Activated CD4-positive, CD25-positive, alpha-beta regulatory T cell treated with anti-CD3 and anti-CD28 coated beads, Interleukin-2, amount 50 U/mL, for 72 hours (primary cell): ENCODE measurements around the gene RNASE11.
A peak's percentile ranks its signal among the peaks of the same experiment; 100 is the strongest.
"Not testable (repeated sequence)": the region's sequence is repeated elsewhere in the genome, so short reads cannot be mapped to it uniquely, and the experiment has no call there.

ENCODE experiments used
- DNase-seq: peaks from one replicate; pipeline ENCODE4 v3.0.0; 2021

Gene RNASE11

DNA sequence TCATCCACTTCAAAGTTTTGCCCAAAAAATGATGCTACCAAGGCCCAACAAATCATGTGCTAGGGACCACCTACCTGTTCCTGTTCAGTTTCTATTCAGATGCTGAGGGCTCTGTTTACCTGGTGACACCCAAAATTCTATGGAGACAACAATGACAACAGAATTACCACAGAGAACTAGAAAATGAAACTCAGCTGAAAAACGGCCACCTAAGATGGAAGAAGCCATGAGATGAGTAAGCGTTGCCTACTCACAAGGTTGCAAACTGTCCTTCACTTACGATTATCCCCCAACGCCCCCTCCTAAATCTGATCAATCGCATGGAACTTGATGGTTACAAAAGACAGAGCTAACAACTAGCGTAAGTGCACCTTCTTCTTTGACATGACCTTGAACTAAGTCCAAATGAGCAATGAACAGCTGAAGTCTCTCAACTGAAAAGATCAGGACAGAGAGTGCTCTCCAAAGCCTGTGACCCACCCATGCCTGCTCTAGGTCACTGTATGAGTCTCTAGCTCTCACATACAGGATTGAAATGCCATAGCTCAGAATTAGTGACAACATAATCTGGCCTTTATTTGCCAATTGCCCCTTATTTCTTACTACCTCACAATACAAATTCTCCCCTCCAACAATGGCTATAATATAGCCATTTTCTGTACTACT lies at the start of gene RNASE11:
TSS of gene RNASE11 (minus strand) at position 513 of the 666 bp plus-strand sequence.
- DNase-seq, result no peak

DNA sequence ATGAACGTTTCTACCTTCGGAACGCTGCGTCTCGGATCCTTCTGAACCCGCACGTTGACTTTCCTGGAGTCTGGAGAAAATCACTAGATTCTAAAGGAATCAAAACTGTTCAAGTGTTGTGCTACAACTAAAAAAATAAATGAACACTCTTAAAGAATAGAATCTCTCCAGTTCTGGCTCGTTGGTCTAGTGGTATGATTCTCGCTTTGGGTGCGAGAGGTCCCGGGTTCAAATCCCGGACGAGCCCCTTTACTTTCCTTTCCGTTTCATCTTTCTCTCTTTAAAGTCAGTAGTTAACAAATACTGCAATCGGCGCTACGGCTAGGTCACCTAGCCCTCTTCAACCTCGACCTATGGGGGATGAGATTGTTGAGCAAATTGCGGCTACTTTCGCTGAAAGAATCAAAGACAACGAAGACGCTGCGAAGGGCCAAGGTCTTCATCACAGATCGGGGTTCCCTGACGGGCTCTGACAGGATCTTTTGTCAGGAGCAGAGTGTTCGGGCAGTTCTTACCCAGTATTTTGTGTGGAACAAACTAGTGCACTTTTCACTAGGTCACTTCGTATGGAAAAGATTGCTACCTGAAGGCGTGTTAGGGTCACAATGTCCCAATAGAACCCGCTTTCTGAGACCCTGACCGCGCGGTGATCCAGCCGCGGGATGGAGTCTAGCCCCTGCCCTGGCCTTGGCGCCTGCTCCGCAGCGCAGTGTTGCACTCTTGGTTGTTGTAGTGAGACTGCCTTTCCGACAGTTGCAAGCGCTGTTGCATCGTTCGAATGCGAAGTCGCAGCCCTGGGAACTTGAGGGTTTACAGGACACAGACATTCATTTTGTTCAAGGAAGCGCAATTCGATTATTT lies 45.3 kb upstream of the RNASE11 start:
- DNase-seq, result peak; percentile 57

DNA sequence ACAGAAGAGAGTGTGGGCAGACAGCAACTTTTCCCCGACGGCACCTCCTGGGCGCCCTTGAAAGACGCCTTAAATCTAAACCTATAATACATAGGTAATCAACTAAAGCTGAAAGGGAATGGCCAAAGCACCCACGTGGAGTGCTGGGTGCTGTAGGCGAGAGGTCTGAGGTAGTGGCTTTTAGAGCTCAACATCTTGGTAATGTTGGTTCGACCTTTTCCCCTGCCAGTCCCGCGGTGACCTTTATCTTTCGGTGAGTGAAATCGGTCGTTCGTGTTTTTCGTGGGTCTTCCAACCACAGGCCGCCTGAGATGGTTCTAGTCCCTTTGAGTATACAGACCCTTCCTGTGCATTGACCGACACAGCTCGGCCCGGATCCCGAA lies 44.6 kb upstream of the RNASE11 start:
- no peak for DNase-seq

DNA sequence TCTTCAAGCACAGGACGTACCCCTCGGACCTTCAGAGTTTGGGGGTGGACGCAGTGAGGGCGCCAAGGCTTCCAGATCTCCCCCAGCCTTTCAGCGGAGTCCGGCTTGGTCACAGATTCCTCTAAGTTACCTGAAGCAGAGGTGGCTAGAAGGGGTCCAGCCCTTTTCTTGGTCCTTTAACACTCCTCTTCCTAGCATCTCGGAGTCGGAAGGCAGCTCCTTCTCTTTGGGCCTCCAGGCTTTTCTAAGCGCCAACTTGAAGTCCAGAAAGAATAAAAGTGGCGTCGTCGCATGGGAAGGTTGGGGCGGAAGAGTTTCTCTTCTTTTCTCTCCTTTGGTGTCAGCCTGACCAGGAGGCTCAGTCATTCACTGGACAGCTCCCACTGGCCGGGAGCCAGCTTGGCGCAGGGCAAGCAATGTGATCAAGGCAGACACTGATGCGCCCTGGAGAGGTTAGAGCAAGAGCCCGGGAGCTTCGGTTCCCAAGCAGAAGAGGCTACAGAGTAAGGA lies 44.1 kb upstream of the RNASE11 start:
- DNase-seq, result no peak

DNA sequence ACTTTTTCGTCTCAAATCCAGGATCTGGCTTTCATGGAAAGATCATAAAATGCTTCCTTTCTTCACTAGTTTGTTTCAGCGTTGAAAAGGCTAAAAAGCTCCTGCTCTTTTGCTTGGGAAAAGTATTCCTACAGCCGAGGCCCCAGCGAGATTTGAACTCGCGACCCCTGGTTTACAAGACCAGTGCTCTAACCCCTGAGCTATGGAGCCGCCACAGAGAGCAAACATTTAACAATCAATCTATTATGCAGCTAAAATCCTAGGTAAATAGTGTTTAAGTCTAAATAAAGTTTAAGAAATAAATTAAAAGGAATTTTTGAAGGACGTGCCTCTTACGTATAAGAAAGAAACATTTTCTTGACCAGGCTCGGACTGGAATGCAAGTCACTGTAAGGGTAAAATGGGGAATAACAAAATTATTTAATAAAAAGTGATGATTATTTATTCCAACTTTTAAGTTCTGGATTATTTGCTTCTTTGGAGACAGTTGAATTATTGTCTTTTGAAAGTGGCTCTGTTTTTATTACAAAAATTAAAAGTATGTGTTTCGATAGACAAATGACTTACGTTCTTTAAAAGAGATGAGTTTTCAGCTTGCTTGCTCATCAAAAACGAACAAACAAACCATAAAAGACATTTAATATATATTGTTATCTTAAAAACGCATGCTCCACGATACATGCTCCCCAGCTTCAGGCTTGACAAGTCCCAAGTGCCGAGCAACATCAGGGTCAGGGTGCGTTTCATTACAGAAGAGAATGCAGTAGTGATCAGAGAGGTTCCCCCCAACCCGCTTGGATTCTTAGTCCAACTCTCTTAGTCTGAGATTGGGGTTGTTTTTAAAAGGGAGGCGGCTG lies 43.5 kb upstream of the RNASE11 start:
- DNase-seq, result no peak

DNA sequence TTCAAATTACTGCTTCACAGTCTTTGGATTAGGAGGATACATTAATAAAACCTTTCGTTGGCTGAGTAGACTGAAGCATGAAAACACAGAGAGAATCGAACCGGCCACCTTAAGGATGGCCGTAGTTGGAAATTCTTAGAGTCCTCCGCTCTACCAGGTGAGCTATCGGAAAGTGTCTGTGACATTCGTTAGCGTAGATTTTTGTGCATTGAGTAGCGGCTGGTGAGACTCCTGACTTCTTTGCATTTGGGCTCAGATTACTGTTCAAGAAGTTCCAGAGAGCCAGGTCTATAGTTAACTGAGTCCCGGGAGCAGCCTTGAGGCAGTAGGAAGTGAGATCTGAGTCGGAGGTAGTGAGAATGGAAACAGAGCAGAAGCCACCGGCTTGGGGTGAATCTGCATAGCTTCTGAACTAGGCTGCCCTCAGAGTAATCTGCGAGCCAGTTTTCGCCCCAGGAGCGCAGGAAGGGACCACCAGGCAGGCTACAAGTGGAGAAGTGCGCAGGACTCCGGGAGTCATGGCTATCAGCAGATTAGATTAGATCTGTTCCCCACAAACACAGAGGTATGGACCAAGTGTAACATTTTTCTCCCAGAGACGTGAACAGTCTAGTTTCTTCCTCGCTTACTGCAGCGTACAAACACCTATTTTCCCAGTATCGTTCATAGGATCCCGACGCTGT lies 42.7 kb upstream of the RNASE11 start:
- DNase-seq, result no peak

DNA sequence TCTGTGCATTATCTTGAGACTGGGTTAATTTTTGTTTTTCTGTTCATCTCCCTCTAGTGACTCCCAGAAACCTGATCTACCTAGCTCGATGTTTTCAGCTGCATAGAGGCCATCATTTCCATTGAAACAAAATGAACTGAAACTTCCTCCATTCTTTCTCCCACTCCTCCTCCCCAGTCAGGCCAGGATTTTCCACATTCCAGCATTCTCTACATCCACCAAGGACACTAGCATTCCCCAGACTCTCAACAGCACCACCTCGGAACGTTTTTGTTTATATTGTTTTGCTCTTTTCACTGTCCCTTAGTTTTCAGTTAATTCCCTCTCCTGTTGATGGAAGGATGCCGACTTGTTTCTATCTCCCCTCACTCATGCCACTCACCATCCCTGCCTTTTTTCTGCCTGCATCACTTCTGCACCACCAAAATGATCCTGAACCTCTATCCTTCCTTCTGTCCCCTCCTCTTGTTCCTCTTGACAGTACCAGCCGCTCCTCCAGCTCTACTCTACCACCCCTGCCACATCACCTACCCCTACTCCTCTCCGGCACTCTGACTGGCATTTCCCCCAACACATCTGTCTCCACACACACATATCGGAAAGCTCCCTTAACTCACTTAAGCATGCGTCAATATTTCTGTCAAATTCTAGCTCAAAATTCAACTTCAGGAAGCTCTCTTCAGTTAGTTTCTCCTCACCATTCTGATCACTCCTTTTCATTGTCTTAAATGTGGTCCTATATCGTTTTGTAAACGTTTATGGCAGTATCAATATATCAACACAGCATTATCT lies 40.5 kb upstream of the RNASE11 start:
- no peak for DNase-seq

DNA sequence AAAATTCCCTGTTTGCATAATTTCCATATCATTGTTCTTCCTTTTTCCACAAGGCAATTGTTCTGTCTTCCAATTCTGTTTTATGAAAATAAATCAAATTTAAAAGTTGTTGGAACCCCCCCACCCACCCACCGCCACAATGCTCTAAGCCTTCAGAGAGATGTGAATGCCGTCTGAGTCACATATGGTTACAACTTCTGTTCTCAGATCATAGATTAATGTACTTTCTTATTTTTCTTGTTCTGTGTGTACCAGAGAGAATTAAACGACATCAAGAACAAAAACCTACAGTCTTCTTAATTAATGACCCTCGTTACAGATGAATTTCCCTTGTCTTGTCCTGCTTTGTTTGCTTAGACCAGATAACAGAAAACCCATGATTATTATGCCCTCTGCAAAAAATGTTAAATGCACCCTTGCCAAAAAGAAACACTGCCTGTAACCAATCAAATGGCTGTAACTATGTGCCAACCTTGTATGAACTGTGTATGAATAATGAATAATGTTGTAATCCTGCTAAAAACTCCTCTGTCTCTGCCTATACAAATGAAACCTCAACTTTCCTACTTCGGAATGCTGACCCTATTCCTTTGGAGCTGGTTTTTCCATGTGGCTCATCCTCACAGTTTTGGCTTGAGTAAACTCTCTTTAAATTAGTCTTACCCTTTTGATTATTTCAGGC lies 39.7 kb upstream of the RNASE11 start:
- no peak for DNase-seq

DNA sequence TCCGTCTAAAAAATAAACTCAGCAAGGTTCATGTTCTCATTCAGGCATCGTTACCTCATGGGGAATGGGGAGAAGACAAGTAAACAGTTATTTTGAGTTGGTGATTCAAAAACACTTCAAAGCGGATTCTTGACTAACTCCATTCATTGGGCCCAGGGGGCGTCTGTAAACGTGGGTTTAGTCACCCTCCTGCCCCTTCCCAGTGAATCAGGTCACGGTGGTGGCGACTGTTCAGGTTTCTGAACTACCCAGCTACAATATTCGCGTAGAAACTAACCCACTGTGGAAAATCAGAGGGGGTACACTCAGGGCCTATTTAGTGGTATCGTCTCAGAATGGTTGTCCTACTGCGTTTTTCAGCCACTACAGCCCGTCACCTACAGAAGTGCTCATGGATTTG lies 38.5 kb upstream of the RNASE11 start:
- no peak for DNase-seq

DNA sequence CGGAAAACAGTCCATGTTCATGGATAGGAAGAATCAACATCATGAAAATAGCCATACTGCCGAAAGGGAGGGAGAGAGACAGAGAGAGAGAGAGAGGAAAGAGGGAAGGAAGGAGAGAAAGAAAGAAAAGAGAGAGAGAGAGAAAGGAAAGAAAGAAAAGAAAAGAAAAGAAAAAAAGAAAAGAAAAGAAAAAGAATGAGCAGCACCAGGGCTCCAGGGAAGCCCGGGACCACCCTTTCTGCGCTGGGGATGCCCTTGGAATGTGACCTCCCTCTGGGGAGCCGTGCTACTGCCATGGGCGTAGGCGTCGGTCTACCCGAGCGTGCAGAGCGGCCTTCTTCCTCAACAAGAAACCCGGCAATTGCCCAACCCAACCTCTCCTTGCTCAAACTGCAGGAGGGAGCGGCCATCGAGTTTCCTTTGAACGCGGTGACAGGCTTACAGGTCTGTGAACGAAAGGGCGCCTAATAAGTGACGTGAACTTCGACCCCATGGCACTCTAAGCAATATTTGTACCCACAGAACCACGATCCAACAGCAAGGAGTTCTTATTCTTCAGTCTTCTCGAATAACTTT lies 36.8 kb upstream of the RNASE11 start:
- no peak for DNase-seq

DNA sequence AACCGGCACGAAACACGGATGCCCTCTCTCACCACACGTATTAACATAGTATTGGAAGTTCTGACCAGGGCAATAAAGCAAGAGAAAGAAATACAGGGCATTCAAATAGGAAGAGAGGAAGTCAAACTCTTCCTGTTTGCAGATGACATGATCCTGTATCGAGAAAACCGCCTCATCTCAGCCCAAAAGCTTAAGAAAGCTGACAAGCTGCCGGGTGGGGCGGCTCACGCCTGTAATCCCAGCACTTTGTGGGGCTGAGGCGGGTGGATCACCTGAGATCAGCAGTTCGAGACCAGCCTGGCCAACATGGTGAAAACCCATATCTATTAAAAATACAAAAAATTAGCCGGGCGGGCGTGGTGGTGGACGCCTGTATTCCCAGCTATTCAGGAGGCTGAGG lies 36.0 kb upstream of the RNASE11 start:
- DNase-seq, result no peak

DNA sequence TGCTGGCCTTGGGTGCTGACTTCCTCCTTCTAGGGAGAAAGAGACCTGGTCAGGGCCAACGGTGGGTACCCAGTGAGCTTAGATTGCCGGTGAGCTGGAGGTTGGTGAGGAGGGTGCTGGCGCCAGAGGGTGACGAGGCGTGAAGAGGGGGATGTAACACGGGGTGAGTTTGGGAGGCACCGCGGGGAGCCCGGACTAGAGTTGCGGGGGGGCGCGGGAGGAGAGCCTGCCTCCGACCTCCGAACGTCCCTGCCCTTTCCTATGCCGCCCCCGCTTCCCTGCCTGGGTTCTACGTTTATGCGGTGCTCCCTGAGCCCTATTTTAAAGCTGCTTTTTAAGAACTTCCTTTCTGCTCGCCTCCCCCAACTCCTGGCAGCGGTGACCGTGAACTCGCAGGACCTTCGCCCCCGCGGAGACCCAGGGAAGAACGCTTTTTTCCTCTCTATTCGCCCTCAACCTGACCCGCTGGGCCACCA lies 35.1 kb upstream of the RNASE11 start:
- DNase-seq, result no peak

DNA sequence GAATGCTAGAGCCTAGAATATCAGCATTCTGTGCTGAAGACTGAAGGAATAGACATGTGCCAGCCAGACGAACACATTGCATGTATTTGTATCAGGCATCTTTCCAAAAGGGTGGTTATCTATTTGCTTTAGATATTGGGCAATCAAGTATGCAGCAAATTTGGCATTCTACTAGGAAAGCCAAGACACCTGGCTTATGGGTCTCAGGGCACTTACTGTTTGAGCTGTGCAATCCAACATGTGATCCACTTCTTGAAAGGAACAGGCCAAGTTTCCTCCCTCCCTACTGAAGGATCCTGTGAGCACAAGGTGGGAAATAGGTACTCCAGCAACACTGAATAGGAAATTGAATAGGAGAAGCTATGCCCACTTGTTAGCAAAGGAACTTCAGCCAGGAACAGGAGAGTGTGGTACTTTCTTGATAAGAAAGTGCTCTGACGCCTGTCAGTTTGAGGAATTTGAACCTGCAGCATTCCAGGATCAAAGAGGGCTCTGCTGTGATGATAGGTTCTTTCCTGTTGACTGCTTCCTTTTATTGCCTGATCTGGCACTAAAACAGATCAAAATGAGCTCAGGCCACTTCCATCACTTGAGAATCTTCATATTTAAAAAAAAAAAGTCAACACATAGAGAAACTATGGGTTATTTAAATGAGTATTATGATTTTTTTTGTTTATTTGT lies 33.1 kb upstream of the RNASE11 start:
- DNase-seq, result no peak

DNA sequence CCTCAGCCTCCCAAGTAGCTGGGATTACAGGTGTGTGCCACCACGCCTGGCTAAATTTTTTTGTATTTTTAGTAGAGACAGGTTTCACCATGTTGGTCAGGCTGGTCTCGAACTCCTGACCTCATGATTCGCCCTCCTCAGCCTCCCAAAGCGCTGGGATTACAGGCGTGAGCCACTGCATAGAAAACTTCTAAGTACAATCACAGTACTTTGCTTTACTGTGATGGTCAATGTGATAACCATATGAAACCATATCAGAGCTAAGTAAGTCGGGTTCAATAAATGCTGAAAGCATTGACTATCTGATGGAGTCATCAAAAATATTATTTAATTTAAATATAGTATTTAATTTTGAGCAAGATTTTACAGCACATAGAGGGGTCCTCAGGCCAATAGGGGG lies 31.9 kb upstream of the RNASE11 start:
- DNase-seq, result not testable (repeated sequence)

DNA sequence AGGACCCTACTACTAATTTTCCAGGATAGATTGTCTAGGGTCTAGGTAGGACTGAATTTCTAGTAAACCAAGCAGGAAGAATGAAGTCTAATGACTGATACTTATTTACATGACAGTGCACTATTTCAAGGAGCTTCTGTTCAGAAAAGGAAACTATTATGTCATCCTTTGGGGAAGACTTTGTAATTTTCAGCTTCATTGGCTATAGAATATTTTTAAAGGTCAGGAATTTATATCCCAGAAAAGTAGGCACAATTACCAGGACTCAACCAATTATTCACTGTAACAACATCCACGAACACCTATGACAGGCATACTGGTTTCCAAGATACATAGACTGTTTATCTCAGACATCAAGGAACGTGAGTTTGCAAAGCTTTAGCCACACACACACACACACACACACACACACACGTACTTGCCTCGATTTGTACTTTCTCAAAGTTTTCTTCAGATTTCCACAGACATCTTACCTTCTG lies 30.5 kb upstream of the RNASE11 start:
- no peak for DNase-seq

DNA sequence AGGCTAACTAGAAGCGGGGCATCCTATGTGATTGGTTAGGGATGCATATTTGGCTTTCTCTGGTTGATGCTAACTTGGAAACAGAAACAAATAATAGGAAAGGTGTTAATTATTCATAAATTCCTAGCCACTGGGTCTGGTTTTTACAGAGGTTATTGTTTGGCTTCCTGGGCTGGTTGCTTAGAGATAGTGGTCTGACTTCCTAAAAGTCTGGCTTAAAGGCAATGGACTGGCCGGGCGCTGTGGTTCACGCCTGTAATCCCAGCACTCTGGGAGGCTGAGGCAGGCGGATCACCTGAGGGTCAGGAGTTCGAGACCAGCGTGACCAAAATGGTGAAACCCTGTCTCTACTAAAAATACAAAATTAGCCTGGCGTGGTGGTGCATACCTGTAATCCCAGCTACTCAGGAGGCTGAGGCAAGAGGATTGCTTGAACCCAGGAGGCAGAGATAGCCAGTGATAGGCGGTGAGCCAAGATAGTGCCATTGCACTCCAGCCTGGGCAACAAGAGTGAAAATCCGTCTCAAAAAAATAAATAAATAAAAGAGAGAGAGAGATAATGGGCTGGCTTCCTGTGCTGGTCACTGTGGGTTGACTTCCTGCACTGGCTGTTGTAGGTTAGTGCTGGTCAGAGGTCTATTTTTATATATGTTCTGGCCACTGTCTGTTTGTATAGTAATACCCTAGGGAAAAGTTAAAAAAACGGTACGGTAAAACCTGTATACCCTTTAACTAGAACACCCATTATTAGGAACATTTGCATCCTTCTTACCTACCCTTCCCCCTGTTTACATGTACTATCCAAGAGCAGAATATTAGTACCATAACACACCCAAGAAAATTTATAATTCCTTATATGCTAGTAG lies 29.6 kb upstream of the RNASE11 start:
- no peak for DNase-seq

DNA sequence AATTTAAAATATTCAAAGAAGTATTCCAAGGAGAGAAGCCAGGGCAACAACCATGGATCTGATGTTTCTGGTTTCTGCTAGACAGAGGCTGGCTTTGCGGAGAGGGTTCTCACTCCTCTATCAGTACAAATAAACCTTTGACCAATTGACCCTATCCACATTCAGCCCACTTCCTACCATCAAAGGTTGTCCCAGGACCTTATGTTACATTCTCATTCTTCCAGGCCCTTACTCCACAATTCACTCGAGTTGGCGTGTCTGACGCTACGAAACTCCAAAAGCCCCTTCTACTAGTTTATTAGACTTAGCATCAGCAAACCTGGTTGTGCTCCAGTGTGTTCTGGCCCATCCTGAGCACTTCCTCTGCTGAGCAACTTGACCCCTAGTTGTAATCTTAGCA lies 28.2 kb upstream of the RNASE11 start:
- DNase-seq, result no peak

DNA sequence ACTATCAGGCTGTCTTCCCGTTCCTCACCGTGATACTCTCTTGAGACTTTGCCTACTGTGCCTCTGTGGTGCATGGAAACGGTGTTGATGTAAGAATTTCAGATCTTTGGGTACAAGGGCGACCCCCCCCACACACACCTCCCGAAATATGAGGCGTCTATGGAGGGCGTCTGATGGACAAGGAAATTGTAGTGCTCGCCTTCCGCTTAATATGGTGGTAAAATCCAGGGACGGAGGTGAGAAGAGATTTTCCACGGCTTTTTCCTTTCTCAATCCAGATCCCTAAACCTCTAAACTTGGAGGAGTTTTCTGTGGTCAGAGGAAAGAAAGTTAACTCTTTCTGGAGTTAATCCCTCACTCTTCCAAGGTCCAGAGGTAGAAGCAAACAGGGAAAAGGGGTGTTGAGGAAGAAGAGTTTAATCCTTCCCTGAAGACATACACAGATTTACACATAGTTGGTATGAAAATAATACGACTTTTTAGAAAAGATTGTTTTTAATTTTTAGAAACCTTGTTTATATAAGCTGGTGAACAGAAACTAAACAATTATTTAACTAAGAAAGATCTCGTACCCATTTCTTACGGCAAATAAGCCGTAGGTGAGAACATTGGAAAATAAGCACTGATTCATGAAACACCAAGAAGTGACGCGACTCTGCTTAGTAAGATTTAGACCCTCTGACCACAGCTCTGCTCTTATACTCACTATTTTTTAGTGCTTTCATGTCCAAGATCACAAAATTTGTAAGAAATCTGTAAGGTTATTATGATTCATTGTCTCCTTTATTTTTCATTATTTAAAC lies 26.4 kb upstream of the RNASE11 start:
- DNase-seq, result no peak
